HG03095 (cell line): Measurements from ENCODE around the gene ZSCAN10.
"Not testable (repeated sequence)": the region's sequence is repeated elsewhere in the genome, so short reads cannot be mapped to it uniquely, and the experiment has no call there.

Source experiments
- ATAC-seq: cut with Tn5 transposase; IDR thresholded peaks from one replicate; pipeline ENCODE4 v1.9.1; 2021; ENCODE audit warnings: moderate library complexity; ENCODE audit not compliant: unreplicated experiment

Gene ZSCAN10

DNA sequence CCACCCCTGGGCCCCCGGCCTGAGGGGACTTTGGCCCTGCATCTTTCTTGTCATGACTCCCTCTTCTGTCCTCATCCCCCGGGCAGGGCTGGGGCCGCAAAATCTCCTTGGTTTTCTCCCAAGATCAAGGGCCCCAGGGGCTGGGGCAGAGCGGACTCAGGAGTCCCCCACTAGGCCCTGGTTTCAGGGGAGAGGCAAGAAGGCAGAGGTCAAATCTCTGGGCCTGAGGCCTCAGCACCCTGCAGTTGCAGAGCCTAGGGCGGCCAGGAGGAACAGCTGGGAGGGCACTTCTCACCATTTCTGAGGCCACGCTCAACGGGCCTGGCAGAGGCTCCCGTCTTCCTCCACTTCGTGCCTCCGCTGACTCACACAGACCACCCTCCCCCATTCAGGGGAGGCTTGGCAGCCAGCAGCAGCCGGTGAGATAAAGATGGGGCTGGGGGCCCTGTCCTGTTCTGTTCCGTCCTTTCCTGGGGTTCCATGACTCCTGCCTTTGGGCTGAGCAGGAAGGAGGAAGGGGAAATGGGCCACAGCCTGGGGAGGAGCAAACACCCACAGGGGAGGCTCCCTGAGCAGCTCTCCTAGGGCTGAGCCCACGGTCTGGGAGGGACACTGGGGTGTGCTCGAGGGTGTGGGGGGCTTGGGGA, 12.4 kb downstream of the ZSCAN10 start:
- no peak for ATAC-seq

DNA sequence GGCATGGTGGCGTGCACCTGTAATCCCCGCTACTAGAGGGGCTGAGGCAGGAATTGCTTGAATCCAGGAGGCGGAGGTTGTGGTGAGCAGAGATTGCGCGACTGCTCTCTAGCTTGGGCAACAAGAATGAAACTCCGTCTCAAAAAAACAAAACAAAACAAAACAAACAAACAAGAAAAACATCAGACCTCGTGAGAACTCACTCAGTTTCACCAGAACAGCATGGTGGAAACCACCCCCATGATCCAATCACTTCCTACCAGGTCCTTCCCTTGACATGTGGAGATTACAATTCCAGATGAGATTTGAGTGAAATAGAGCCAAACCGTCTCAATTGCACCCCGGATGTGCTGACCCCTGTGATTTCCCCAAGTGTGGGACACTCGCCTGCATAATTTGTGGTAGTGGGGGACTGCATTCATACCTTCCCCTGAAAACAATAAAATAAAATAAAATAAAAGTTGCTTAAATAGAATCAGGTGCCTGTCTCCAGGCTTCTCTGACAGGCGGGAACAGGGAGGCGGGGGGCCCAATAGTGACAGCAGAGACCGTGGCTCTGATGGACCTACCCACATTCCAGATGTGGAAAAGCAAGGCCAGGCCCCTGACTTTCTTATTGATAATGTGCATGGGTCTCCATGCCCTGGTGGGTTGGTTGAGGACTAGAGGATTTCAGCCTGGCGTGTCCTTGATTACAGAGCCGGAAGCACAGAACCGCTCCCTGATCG, 13.1 kb downstream of the ZSCAN10 start:
- ATAC-seq = no peak

DNA sequence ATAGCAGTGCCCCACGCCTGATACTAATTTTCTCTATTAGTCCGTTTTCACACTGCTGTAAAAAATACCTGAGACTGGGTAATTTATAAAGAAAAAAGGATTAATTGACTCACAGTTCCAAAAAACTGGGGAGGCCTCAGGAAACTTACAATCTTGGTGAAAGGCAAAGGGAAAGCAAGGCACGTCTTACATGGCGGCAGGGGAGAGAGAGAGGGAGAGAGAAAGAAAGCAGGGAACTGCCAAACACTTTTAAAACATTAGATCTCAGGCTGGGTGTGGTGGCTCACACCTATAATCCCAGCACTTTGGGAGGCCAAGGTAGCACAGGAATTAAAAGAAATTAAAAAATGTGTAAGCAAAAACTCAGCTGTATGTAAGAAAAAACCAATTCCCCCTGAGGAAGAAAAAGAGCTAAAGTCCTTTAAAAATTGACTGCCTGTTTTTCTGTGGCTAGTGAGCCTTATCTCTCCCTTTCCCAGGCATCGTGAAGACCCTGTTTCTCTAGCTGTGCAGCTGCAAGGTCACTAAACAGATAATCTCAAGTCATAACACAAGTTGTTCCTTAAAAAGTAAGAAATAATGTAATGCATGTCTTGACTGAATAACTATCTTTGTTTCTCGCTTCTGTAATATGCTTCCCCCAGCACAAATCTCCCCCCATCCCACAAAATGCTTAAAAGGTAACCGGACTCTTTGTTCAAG, 14.0 kb downstream of the ZSCAN10 start:
- no peak for ATAC-seq

DNA sequence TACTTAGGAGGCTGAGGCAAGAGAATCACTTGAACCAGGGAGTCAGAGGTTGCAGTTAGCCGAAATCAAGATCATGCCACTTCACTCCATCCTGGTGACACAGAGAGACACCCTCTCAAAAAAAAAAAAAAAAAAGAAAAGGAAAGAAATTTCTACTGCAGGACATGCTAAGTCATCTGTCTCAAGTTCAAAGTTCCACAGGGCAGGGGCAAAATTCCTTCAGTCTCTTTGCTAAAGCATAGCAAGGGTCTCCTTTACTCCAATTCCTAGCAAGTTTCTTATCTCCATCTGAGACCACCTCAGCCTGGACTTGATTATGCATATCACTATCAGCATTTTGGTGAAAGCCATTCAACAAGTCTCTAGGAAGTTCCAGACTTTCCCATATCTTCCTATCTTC, 14.6 kb downstream of the ZSCAN10 start:
- ATAC-seq = no peak

DNA sequence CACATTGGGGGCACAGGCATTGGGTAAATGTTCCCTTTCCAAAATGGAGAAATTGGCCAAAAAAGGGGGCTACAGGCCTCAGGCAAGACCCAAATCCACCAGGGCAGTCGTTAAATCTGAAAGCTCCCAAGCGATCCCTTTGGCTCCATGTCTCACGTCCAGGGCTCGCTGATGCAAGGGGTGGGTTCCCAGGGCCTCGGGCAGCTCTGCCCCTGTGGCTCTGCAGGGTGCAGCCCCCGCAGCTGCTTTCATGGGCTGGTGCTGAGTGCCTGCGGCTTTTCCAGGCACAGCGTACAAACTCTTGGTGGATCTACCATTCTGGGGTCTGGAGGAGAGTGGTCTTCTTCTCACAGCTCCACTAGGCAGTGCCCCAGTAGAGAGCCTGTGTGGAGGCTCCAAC, 15.7 kb downstream of the ZSCAN10 start:
- ATAC-seq = not testable (repeated sequence)

DNA sequence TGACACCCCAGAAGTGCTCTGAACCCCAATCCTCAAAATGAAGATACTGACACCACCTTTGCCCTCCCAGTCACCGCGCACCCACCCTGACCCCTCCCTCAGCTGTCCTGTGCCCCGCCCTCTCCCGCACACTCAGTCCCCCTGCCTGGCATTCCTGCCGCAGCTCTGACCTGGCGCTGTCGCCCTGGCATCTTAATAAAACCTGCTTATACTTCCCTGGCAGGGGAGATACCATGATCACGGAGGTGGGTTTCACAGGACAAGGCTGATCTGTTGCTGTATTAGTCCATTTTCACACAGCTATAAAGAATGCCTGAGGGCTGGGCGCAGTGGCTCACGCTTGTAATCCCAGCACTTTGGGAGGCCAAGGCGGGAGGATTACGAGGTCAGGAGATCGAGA, 17.1 kb downstream of the ZSCAN10 start:
- ATAC-seq = not testable (repeated sequence)

DNA sequence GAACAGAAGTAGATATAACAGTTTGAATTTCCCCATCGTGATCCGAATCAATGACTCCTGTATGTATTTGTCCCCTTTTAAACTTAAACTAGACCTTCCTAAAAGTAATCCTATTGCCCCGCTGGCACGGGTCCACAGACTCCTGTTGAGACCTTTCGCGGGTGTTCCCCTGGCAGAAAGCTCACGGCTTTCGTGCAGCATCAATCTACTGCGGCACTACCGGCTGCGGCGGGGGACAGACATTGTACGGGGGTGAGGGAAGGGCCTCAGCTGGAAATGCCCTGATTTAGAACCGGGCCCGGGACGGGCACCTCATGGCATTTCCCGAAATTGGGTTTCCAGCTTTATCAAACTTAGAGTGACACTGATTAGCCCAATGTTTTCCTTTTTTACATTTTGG, 19.1 kb downstream of the ZSCAN10 start:
- no peak for ATAC-seq

DNA sequence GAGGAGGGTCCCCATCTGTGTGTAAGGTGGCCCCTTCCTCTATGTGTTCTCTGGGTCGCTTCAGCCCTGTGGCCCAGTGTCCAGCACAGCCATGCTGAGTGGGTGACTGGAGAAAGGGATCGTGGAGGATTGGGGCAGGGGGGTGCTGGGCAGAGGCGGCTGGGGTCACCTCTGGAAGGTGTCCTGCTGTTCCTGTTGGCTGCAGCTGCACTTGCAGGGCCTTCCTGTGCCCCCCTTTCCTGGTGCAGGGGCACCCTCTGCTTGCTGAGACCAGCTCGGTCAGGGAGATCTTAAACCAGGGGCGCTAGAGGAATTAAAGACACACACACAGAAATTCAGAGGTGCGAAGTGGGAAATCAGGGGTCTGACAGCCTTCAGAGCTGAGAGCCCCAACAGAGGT, 22.5 kb downstream of the ZSCAN10 start:
- no peak for ATAC-seq

DNA sequence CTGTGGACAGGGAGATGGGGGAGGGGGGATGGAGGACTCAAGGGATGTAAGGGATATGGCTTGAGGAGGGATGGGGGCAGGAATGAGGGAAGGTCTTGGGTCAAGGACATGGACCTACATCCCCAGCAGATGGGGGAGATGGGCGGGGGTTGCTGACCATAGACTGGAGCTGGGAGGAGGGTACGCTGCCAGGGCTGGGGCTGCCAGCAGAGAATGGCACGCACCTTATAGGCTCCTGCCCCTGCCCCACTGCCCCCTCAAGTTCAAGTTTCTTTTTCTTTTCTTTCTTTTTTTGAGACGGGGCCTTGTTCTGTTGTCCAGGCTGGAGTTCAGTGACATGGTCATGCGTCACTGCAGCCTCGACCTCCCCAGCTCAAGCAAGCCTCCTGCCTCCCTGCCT, 23.1 kb downstream of the ZSCAN10 start:
- not testable (repeated sequence) for ATAC-seq

DNA sequence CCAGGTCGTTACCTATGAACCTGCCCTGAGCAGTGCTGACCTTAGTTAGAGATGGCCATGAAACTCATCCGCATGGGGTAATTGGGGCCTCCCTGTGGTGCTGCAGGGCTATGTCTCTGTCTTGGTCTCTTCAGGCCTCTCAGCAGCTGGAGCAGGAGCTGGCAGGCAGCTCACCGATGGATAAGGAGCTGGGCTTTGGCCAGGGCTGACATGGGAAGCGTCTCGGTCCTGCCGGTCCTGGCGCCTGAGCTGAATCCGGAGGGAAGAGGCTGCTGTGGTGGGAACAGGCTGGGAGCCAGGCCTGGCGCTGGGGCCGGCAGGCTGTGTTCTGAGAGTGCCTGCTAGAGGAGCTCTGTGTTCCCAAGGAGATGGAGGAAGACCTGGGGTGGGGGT, 23.6 kb downstream of the ZSCAN10 start:
- ATAC-seq = no peak

DNA sequence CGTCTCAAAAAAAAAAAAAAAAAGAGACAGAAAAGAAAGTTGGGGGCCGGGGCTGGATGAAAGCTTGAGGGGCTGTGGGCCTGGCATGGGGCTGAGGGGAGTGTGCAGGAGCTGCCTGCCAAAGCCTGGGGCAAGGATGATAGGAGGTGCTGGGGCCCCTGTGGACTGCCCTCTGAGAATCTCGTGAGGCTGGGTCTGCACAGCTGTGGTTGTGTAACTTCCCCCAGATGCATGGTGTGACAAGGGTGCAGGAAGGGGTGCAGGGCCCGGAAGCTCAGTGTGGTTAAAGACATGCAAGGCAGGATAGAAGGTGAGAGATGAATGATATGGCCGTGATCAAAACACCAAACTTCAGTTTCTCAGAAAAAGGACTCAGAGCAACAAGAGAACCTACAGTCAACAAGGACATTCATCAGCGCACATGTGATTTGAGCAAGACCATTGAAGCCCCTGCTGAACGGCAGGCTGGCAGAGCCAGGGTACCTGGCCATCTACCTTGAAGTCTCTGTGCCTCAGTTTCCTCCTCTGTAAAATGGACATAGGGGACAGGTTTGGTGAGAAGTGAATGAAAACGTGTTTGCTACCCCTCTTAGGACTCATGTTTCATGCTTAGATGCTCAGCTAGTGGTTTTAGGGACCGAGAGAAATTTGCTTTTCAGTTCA, 24.1 kb downstream of the ZSCAN10 start:
- peak; percentile 68 for ATAC-seq

DNA sequence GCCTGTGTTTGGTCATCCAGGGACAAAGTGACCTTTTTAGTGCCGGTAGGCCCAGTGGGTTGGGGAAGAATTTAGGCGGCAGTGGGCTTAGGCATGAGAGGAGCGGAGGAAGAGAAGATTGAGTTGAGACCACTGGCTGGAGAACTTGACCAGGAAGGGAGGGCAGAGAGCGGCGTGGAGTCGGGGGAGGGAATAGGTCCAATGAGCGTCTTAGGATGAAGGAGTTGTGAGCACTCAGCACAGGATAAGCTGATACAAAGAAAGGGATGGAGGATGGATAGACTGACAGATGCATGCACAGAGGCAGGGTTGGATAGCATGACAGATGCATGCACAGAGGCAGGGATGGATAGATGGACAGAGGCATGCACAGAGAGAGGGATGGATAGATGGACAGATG, 25.6 kb downstream of the ZSCAN10 start:
- no peak for ATAC-seq

DNA sequence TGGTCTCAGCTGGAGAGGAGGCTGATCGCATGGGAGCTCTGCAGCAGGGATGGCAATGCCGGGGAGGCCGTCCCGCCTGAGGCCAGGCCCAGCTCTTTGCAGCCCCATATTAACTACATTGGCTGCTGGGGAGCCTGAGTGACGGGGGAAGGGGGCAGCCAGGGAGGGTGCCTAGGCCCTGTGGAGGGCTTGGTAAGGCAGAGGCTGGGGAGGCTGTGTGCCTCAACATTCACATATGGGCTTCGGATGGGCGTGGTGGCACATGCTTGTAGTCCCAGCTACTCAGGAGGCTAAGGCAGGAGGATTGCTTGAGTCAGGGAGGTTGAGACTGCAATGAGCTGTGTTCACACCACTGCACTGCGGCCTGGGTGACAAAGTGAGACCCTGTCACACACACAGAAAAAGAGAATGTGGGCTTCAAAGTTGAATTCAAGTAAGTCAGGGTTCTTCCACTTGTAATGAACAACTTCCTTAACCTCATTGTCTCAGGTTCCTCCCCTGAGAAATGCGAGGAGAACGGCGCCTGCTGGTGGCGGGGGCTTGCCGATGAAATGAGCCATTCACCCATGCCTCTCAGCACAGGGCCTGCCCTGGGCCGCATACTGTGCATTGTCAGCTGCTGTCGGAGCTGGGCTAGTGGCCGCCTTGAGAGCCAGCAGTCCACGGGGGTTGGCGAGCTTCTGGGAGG, 26.4 kb downstream of the ZSCAN10 start:
- not testable (repeated sequence) for ATAC-seq

DNA sequence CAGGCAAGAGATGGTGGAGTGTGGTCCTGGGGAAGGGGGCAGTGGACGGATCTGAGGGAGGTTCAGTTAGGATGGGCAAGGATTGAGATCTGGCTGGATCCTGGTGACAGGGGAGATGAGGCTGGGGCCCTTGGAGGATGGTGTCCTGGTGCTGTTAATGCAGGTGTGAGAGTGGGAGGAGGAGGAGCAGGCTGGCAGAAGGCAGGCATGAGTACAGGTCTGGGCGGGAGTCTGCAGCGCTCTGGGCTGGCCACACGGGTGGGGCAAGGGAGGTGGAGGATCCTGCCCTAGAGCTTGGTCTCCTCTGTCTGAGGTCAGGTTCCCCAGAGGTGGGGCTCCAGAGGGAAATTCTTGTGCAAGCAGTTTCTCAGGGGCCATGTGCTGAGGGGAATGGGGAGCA, 26.9 kb downstream of the ZSCAN10 start:
- not testable (repeated sequence) for ATAC-seq

DNA sequence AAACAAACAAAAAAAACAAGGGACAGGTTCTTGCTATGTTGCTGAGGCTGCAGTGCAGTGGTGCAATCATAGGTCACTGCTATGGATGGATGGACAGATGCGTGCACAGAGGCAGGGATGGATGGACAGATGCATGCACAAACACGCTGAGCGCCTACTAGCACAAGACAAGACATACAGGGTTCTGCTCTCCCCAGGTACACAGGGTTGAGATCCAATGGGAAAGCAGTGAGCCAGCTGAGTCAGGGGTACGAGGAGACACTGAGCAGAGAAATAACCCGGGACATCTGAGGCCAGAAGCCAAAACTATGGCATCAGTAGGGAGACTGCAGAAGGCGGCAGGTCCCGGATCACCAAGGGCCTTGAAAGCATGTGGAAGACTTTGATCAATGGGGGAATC, 27.4 kb downstream of the ZSCAN10 start:
- no peak for ATAC-seq

DNA sequence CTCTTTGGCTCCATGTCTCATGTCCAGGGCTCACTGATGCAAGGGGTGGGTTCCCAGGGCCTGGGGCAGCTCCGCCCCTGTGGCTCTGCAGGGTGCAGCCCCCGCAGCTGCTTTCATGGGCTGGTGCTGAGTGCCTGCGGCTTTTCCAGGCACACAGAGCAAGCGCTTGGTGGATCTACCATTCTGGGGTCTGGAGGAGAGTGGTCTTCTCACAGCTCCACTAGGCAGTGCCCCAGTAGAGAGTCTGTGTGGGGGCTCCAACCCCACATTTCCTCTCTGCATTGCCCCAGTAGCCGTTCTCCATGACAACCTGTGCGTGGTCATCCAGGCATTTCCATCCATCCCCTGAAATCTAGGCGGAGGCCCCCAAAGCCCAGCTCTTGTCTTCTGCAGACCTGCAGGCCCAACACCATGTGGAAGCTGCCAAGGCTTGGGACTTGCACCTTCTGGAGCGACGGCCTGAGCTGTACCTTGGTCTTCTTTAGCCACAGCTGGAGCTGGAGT, 28.4 kb downstream of the ZSCAN10 start:
- no peak for ATAC-seq

DNA sequence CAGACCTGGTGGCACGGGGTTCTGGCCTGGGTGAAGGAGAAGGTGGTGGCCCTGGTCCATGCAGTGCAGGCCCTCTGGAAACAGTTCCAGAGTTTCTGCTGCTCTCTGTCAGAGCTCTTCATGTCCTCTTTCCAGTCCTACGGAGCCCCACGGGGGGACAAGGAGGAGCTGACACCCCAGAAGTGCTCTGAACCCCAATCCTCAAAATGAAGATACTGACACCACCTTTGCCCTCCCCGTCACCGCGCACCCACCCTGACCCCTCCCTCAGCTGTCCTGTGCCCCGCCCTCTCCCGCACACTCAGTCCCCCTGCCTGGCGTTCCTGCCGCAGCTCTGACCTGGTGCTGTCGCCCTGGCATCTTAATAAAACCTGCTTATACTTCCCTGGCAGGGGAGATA, 29.9 kb downstream of the ZSCAN10 start:
- not testable (repeated sequence) for ATAC-seq

DNA sequence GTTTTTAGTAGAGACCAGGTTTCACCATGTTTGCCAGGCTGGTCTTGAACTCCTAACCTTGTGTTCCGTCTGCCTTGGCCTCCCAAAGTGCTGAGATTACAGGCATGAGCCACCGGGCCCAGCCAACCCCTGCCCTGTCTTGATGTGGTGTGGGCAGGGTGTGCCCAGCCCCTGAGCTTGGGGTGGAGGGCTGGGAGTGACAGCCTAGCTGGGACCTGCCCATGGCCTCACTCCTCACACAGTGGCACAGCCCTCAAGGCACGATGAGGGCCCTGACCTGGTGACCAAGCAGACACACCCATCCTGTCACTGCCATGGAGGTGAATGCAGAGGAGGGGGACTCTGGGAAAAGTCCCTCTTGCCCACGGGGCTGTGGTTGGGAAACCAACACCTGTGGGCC, 30.6 kb downstream of the ZSCAN10 start:
- no peak for ATAC-seq

DNA sequence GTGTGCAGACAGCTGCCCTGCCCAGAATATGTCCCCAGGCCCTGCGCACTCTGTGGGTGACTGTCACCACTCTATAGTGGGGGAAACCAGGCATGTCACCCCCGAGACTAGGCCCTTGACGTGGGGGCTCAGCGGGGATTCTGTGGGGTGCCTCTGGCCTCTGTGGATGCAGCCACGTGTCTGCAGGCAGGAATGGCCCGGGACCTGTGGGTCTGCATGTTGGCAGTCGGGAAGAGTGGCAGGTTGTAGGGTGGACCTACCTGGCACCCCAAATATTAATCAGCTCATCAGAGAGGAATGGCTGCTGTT, 32.7 kb downstream of the ZSCAN10 start:
- no peak for ATAC-seq

DNA sequence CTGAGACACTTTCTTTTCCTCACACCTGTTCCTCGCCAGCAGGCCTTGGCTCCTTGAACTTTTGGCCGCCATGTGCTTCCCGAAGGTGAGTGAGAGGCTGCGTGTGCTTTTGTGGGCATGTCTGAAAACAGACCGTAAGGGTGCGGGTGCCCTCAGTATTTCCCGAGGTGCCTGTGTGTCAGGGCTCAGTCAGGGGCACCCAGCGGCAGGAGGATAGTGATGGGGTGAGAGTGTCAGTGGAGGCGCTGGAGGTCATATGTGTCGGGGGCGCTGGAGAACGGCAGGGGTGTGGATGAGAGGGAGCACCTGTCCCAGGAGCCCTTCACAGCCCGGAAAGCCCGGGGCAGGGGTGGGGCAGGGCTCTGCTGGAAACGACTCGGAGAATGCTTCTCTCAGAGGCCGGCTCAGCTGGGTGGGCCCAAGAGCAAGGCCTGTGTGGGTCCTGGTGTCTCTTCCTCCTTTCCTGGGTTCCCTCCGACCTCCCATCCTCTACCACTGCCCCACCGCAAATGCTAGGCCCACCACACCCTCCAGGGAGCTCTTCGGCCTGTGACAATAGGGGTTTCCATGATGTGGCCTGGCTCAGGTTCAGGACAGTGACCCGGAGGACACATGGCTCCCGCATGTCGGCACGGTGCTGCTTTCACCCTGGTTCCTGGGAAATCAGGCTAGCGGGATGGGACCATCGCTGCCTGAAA, 33.2 kb downstream of the ZSCAN10 start:
- no peak for ATAC-seq
